ENCODE results near the gene AAGAB.

The AAGAB gene

GRCh38 chr15:67198157-67198754, 56.2 kb downstream of the AAGAB start:
- TF ChIP-seq CTCF (IDR thresholded peaks at IDR 0.05): no peak

GRCh38 chr15:67197364-67197695, 57.1 kb downstream of the AAGAB start:
- H3K9me3 ChIP-seq: no peaks in the 10 kb centered on the region
- no peaks in the 10 kb centered on the region for H3K27me3 ChIP-seq
- H3K4me3 ChIP-seq (ENCODE audit: low read depth in 1 of 2, low read length in 1 of 2): no peak overlapping the region
- TF ChIP-seq CTCF (IDR thresholded peaks at IDR 0.05): no peak
- H3K4me1 ChIP-seq (ENCODE audit: control insufficient read depth in 1 of 2, insufficient read depth in 1 of 2, low read depth in 1 of 2, low read length in 1 of 2): peaks cover 4 to 7% of the 10 kb centered on the region in 2 experiments
- H3K27ac ChIP-seq: no peak overlapping the region
- H3K36me3 ChIP-seq: peaks cover 34% of the 10 kb centered on the region

More at GRCh38 chr15:67198157-67198754, 56.2 kb downstream of the AAGAB start:
- Histone ChIP-seq H3K27ac (no peak overlapping the region), H3K36me3 (peaks cover 43% of the 10 kb centered on the region), H3K4me1 (ENCODE audit: control insufficient read depth in 1 of 2, insufficient read depth in 1 of 2, low read depth in 1 of 2, low read length in 1 of 2) (peaks cover 4 to 7% of the 10 kb centered on the region in 2 experiments), H3K9me3 (no peaks in the 10 kb centered on the region), H3K27me3 (no peaks in the 10 kb centered on the region), H3K4me3 (ENCODE audit: low read depth in 1 of 2, low read length in 1 of 2) (no peak overlapping the region)

GRCh38 chr15:67196672-67197363, 57.6 kb downstream of the AAGAB start:
- H3K27me3 ChIP-seq: no peaks in the 10 kb centered on the region
- H3K36me3 ChIP-seq: peaks cover 28% of the 10 kb centered on the region
- TF ChIP-seq CTCF (IDR thresholded peaks at IDR 0.05): no peak
- H3K27ac ChIP-seq: no peak overlapping the region
- H3K4me3 ChIP-seq (ENCODE audit: low read depth in 1 of 2, low read length in 1 of 2): no peak overlapping the region
- H3K9me3 ChIP-seq: no peaks in the 10 kb centered on the region
- H3K4me1 ChIP-seq (ENCODE audit: control insufficient read depth in 1 of 2, insufficient read depth in 1 of 2, low read depth in 1 of 2, low read length in 1 of 2): peaks cover 4 to 7% of the 10 kb centered on the region in 2 experiments

- no peaks in the 10 kb centered on the region for H3K27me3 ChIP-seq
- peaks cover 1 to 6% of the 10 kb centered on the region in 2 experiments for H3K4me1 ChIP-seq (ENCODE audit: control insufficient read depth in 1 of 2, insufficient read depth in 1 of 2, low read depth in 1 of 2, low read length in 1 of 2)
- H3K36me3 ChIP-seq: peaks cover 26% of the 10 kb centered on the region
- no peak for TF ChIP-seq CTCF (IDR thresholded peaks at IDR 0.05)
- no peaks in the 10 kb centered on the region for H3K9me3 ChIP-seq
- H3K4me3 ChIP-seq (ENCODE audit: low read depth in 1 of 2, low read length in 1 of 2): no peak overlapping the region
- H3K27ac ChIP-seq: no peak overlapping the region
These were observed 58.2 kb downstream of the AAGAB start for GRCh38 chr15:67196222-67196621.

GRCh38 chr15:67195305-67195704, 59.2 kb downstream of the AAGAB start:
- Histone ChIP-seq H3K36me3 (peaks cover 33% of the 10 kb centered on the region), H3K9me3 (no peaks in the 10 kb centered on the region), H3K27me3 (no peaks in the 10 kb centered on the region), H3K4me1 (ENCODE audit: control insufficient read depth in 1 of 2, insufficient read depth in 1 of 2, low read depth in 1 of 2, low read length in 1 of 2) (no peaks in the 10 kb centered on the region), H3K4me3 (ENCODE audit: low read depth in 1 of 2, low read length in 1 of 2) (no peak overlapping the region), H3K27ac (no peak overlapping the region)
- TF ChIP-seq CTCF (IDR thresholded peaks at IDR 0.05): no peak
